GM23338 (cell line): ENCODE data around the gene DENND1B. TPM values are rescaled to one million over a fixed set of nuclear protein-coding genes. Genes with fewer than 3 reads are reported as not detected.
A peak's percentile ranks its signal among the peaks of the same experiment; 100 is the strongest.

ENCODE experiments used
- ATAC-seq: fragments of 200-7000 bp; cut with Tn5 transposase; 3 replicates; pipeline ENCODE4 v1.9.1; 2020
- DNase-seq: peaks from one replicate; pipeline ENCODE4 v3.0.0-alpha.2; 2015; ENCODE audit warnings: low spot score
- H2AFZ ChIP-seq: fragments of 200-600 bp; sonication (generic); 2 replicates; pipeline ENCODE4 v1.8.0; 2016; ENCODE audit warnings: antibody characterized with exemption, mild to moderate bottlenecking, moderate library complexity
- H3F3A ChIP-seq: fragments of 200-600 bp; sonication (generic); replicated peaks from 2 replicates; pipeline ENCODE4 v1.8.0; 2017; ENCODE audit warnings: antibody characterized with exemption, mixed run types, low read depth
- H3K27ac ChIP-seq: fragments of 200-600 bp; sonication (generic); 2 replicates; pipeline ENCODE4 v1.6.1; 2016; ENCODE audit warnings: low read depth
- H3K27me3 ChIP-seq: fragments of 200-600 bp; sonication (generic); 2 replicates; pipeline ENCODE4 v1.8.0; 2016; ENCODE audit warnings: mild to moderate bottlenecking, mixed run types, moderate library complexity; ENCODE audit not compliant: insufficient read depth
- H3K36me3 ChIP-seq: fragments of 200-600 bp; sonication (generic); 2 replicates; pipeline ENCODE4 v1.8.0; 2016; ENCODE audit warnings: mild to moderate bottlenecking; ENCODE audit not compliant: insufficient read depth
- H3K4me1 ChIP-seq: fragments of 200-600 bp; sonication (generic); 2 replicates; pipeline ENCODE4 v1.8.0; 2016; ENCODE audit warnings: mild to moderate bottlenecking, moderate library complexity; ENCODE audit not compliant: insufficient read depth
- H3K4me2 ChIP-seq: fragments of 200-600 bp; sonication (generic); 2 replicates; pipeline ENCODE4 v1.7.1; 2017; ENCODE audit warnings: mixed run types
- H3K4me3 ChIP-seq: fragments of 200-600 bp; sonication (generic); 2 replicates; pipeline ENCODE4 v1.6.1; 2016; ENCODE audit warnings: mixed run types
- H3K79me2 ChIP-seq: fragments of 200-600 bp; sonication (generic); replicated peaks from 2 replicates; pipeline ENCODE4 v1.8.0; 2017; ENCODE audit warnings: mild to moderate bottlenecking; ENCODE audit not compliant: insufficient read depth
- H3K9me2 ChIP-seq: fragments of 200-600 bp; sonication (generic); 2 replicates; pipeline ENCODE4 v1.8.0; 2017; ENCODE audit not compliant: insufficient read depth
- H4K20me1 ChIP-seq: fragments of 200-600 bp; sonication (generic); replicated peaks from 2 replicates; pipeline ENCODE4 v1.8.0; 2017; ENCODE audit warnings: mild to moderate bottlenecking; ENCODE audit not compliant: insufficient read depth
- H3K27ac Mint-ChIP-seq: 2 replicates; pipeline ENCODE4 v1.8.0; 2020; ENCODE audit warnings: inconsistent platforms, mild to moderate bottlenecking, moderate library complexity, mixed read lengths
- H3K27me3 Mint-ChIP-seq: 3 replicates; pipeline ENCODE4 v1.8.0; 2022; ENCODE audit warnings: low read depth, mild to moderate bottlenecking, moderate library complexity, mixed read lengths, inconsistent platforms; ENCODE audit not compliant: insufficient read depth, poor library complexity
- H3K36me3 Mint-ChIP-seq: 3 replicates; pipeline ENCODE4 v1.8.0; 2021; ENCODE audit warnings: low read depth, mild to moderate bottlenecking, inconsistent platforms, moderate library complexity, mixed read lengths
- H3K4me1 Mint-ChIP-seq: 3 replicates; pipeline ENCODE4 v1.8.0; 2020; ENCODE audit warnings: mild to moderate bottlenecking, inconsistent platforms, mixed read lengths
- H3K4me3 Mint-ChIP-seq: 3 replicates; pipeline ENCODE4 v1.8.0; 2021; ENCODE audit warnings: moderate library complexity, mild to moderate bottlenecking, inconsistent platforms, mixed read lengths
- H3K9me3 Mint-ChIP-seq: 3 replicates; pipeline ENCODE4 v1.8.0; 2020; ENCODE audit warnings: moderate library complexity, mild to moderate bottlenecking, inconsistent platforms, mixed read lengths
- CREB1 ChIP-seq: fragments of 250-450 bp; sonication (Bioruptor Pico); IDR thresholded peaks from 2 replicates; pipeline ENCODE4 v1.5.0; 2020; ENCODE audit warnings: low read depth, mild to moderate bottlenecking, moderate library complexity
- EZH2 ChIP-seq: fragments of 200-600 bp; sonication (generic); IDR thresholded peaks from one replicate; pipeline ENCODE4 v1.8.0; 2017; ENCODE audit warnings: antibody characterized with exemption, mild to moderate bottlenecking, low read depth; ENCODE audit not compliant: unreplicated experiment
- EZH2phosphoT487 ChIP-seq: fragments of 200-600 bp; sonication (generic); IDR thresholded peaks from one replicate; pipeline ENCODE4 v1.8.1; 2018; ENCODE audit warnings: antibody characterized with exemption; ENCODE audit not compliant: unreplicated experiment
- JUNB ChIP-seq: IDR thresholded peaks from one replicate; pipeline ENCODE4 v1.6.1; 2016; ENCODE audit warnings: antibody characterized with exemption; ENCODE audit not compliant: unreplicated experiment
- NANOG ChIP-seq: IDR thresholded peaks from 2 replicates; pipeline ENCODE4 v1.6.1; 2016; ENCODE audit warnings: antibody characterized with exemption, borderline replicate concordance
- REST ChIP-seq: IDR thresholded peaks from one replicate; pipeline ENCODE4 v1.6.1; 2018; ENCODE audit warnings: antibody characterized with exemption; ENCODE audit not compliant: unreplicated experiment
- STAT1 ChIP-seq: IDR thresholded peaks from one replicate; pipeline ENCODE4 v1.6.1; 2016; ENCODE audit warnings: antibody characterized with exemption; ENCODE audit not compliant: unreplicated experiment
- ZNF114 ChIP-seq: fragments of 250-450 bp; sonication (Bioruptor Pico); IDR thresholded peaks from 2 replicates; pipeline ENCODE4 v1.5.0; 2020; ENCODE audit warnings: mild to moderate bottlenecking, moderate library complexity
- ZNF331 ChIP-seq: fragments of 250-450 bp; sonication (Bioruptor Pico); IDR thresholded peaks from 2 replicates; pipeline ENCODE4 v1.5.0; 2020; ENCODE audit warnings: low read depth, mild to moderate bottlenecking, moderate library complexity
- ZNF462 ChIP-seq: fragments of 250-450 bp; sonication (Bioruptor Pico); IDR thresholded peaks from 2 replicates; pipeline ENCODE4 v1.5.0; 2020; ENCODE audit warnings: mild to moderate bottlenecking, moderate library complexity
- polyA plus RNA-seq: library from polyadenylated mRNA; unstranded; fragments of >200 nt; fragmentation: Nextera tagmentation; extraction: Ambion mirVana; gene quantifications from 2 replicates; pipeline ENCODE4 v1.2.1, GENCODE V29; 2016
- total RNA-seq: library from RNA; depleted of rRNA; stranded (reverse); fragments of >200 nt; shearing (Covaris generic); gene quantifications from 2 replicates; pipeline ENCODE4 v1.2.3, GENCODE V29; 2014

Gene DENND1B
- total and polyA plus RNA-seq, 2 experiments from 2014 or later = 4.3 to 5.2 TPM

DNA sequence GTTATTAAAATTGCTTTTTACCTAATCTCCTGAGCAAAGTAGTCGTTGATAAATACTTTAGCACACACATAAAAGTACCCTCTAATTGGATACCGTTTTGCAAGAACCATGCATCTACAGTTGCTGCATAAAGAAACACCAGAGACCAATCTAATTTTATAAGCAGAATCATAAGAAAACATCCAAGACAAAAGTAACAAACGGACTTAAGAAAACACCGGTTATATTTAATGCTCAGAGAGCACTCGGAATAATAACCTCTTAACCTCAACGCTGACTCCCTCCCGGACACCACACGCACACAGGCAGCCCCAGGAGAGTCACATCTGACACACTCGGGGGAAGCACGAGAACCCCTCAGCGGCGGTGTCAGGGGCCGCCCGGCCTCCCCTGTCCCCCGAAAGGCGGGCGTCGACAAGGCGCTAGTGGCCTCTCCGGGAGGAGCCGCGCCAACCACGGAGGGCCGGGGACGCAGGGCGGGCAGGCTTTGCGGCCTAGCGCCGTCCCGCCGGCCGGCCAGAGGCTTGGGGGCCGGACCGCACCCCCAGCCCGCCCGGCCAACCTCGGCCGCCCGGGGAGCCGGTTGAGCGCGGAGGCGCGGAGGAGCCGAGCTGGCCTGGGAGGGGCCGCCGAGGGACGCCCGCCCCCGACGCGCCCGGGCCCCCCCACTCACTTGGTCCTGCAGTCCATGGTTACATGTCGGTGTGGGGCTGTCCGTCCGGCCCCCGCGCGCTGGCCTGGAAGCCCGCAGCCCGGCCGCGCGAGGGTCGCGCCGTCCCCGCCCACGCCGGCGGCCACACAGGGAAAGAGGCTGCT is 606 bp downstream of the DENND1B start:
- Mint-ChIP-seq H3K27me3 (peaks cover 2% of the 10 kb centered on the region), H3K36me3 (no peaks in the 10 kb centered on the region), H3K9me3 (peaks cover 4% of the 10 kb centered on the region; the same call in 2 of the 3 replicates), H3K4me1 (peaks cover 20% of the 10 kb centered on the region), H3K4me3 (peak overlapping the region; percentile 81), H3K27ac (no peak overlapping the region)
- Histone ChIP-seq H2AFZ (peak overlapping the region; percentile 93; the same call in 1 of the 2 replicates), H3K4me3 (peak overlapping the region; percentile 77), H3K4me1 (peaks cover 19% of the 10 kb centered on the region), H3K9me2 (no peaks in the 10 kb centered on the region), H3K27me3 (peaks cover 30% of the 10 kb centered on the region), H3K27ac (no peak overlapping the region), H3F3A (no peaks in the 10 kb centered on the region), H4K20me1 (no peaks in the 10 kb centered on the region), H3K36me3 (no peaks in the 10 kb centered on the region), H3K79me2 (no peaks in the 10 kb centered on the region; the same call in 1 of the 2 replicates), H3K4me2 (peak overlapping the region; percentile 79)
- ATAC-seq = peak; percentile 75
- no peak for TF ChIP-seq ZNF331 (CRISPR knock-in tag)
- TF ChIP-seq STAT1 = no peak
- no peak for TF ChIP-seq EZH2phosphoT487
- no peak for TF ChIP-seq CREB1 (CRISPR knock-in tag)
- no peak for TF ChIP-seq NANOG
- no peak for TF ChIP-seq JUNB
- TF ChIP-seq REST = no peak
- DNase-seq = peak; percentile 60

GRCh38 chr1:197773856-197774255 is 1.4 kb downstream of the DENND1B start:
- Mint-ChIP-seq H3K4me1 (peaks cover 24% of the 10 kb centered on the region), H3K4me3 (peak overlapping the region; percentile 81), H3K36me3 (no peaks in the 10 kb centered on the region), H3K27me3 (peaks cover 2% of the 10 kb centered on the region), H3K9me3 (no peaks in the 10 kb centered on the region), H3K27ac (no peak overlapping the region)
- Histone ChIP-seq H2AFZ (no peak overlapping the region), H4K20me1 (no peaks in the 10 kb centered on the region), H3K4me1 (peaks cover 19% of the 10 kb centered on the region), H3K9me2 (no peaks in the 10 kb centered on the region), H3F3A (no peaks in the 10 kb centered on the region), H3K27me3 (peaks cover 30% of the 10 kb centered on the region), H3K4me2 (peak overlapping the region; percentile 79), H3K79me2 (no peaks in the 10 kb centered on the region; the same call in 1 of the 2 replicates), H3K36me3 (no peaks in the 10 kb centered on the region), H3K27ac (no peak overlapping the region), H3K4me3 (peak overlapping the region; percentile 77)
- no peak for DNase-seq
- no peak for ATAC-seq
- no peak for TF ChIP-seq CREB1 (CRISPR knock-in tag)
- TF ChIP-seq STAT1 = no peak
- no peak for TF ChIP-seq EZH2
- no peak for TF ChIP-seq ZNF114 (CRISPR knock-in tag)
- TF ChIP-seq ZNF462 (CRISPR knock-in tag) = no peak
- TF ChIP-seq NANOG = no peak
